Measurements from ENCODE around the gene MRPL10. TPM values are rescaled to one million over a fixed set of nuclear protein-coding genes. Genes with fewer than 3 reads are reported as not detected.

Gene MRPL10
- total RNA-seq, 1 donor from 2014 or later, result 52.2 TPM

DNA sequence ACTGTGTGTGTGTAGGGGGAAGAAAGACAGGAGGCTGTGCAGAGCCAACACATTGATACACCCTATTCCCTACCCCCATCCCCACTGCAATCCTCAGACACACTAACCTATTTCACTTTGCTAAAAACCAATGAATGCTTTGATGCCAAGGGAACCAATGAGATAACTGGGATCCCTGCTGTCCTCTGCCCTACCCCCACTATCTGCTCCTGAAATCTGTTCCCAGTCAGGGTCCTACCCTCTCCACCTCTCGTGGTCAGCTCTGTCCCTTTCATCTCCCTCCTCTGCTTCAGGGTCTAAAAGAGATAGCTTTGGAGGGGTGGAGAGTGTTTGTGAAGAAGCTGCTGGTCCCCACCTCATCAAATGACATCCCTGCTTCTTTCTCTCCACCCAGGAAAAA lies 38.7 kb upstream of the MRPL10 start:
- Mint-ChIP-seq H3K36me3 (ENCODE audit: low read depth) (no peaks in the 10 kb centered on the region), H3K4me1 (ENCODE audit: low read depth) (peaks cover 6% of the 10 kb centered on the region), H3K4me3 (ENCODE audit: low read depth) (no peak overlapping the region), H3K27me3 (ENCODE audit: low read depth) (peaks cover 52% of the 10 kb centered on the region), H3K9me3 (no peaks in the 10 kb centered on the region), H3K27ac (no peak overlapping the region)
- intact Hi-C loops (cut with micrococcal nuclease), result no loop called here
- DNase-seq (ENCODE audit: low spot score), result no peak

DNA sequence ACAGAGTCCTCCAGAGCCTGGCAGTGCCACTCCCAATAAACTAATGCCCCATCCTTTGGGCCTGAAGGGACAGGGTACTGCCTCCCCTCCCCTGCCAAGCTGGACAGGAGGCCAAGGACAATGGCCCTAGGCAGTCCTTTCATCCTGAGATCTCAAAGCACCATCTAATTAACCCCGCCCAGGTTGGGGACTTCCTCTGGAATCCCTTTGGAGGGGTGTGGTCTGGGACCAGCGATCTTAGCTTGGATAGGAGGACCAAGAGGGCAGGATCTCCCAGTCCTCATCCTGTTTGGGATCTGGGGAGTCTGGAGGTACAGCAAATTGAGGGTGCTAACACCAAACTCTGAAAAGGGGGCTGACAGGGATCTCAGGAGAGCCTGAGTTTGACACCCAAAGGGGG lies 37.8 kb upstream of the MRPL10 start:
- intact Hi-C loops (cut with micrococcal nuclease), result no loop called here
- H3K27ac Mint-ChIP-seq, result no peak overlapping the region
- H3K4me1 Mint-ChIP-seq (ENCODE audit: low read depth), result peaks cover 9% of the 10 kb centered on the region
- no peak overlapping the region for H3K4me3 Mint-ChIP-seq (ENCODE audit: low read depth)
- no peak for DNase-seq (ENCODE audit: low spot score)
- H3K27me3 Mint-ChIP-seq (ENCODE audit: low read depth), result peaks cover 46% of the 10 kb centered on the region
- H3K36me3 Mint-ChIP-seq (ENCODE audit: low read depth), result no peaks in the 10 kb centered on the region
- no peaks in the 10 kb centered on the region for H3K9me3 Mint-ChIP-seq

DNA sequence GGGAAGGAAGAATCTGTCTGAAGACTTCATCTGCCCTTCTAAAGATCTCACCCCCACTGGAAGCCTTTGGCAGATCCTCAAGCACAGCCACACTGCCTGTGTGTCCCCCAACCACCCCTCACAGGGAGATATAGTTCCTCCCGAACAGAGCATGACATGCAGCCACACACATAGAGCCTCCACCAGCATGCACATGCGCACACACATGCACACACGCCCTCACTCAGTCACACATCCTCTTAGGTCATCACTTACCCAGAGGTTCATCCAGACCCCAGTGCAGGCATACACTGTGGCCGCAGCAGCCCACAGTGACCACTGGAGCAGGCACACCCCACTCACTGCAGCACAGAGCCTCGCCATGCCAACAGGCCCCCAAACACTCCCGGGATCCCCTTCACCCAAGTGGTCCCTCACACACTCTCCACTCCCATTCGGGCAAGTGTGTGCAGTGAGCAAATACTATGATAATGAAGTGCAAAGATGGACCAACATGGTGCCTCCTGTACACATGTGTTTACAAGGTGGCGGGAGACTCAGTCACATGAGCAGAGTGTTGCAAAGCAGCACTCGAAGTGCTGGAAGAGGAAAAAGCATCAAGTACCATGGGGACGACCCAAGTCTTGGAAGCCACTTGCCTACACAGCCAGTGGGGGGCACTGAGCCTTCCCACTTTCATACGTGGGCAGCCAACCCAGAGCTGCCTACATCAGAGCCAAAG lies 36.6 kb upstream of the MRPL10 start:
- H3K4me3 Mint-ChIP-seq (ENCODE audit: low read depth), result no peak overlapping the region
- H3K36me3 Mint-ChIP-seq (ENCODE audit: low read depth), result no peaks in the 10 kb centered on the region
- DNase-seq (ENCODE audit: low spot score), result no peak
- H3K27ac Mint-ChIP-seq, result no peak overlapping the region
- peaks cover 35% of the 10 kb centered on the region for H3K27me3 Mint-ChIP-seq (ENCODE audit: low read depth)
- peaks cover 12% of the 10 kb centered on the region for H3K4me1 Mint-ChIP-seq (ENCODE audit: low read depth)
- intact Hi-C loops (cut with micrococcal nuclease), result no loop called here
- H3K9me3 Mint-ChIP-seq, result no peaks in the 10 kb centered on the region

DNA sequence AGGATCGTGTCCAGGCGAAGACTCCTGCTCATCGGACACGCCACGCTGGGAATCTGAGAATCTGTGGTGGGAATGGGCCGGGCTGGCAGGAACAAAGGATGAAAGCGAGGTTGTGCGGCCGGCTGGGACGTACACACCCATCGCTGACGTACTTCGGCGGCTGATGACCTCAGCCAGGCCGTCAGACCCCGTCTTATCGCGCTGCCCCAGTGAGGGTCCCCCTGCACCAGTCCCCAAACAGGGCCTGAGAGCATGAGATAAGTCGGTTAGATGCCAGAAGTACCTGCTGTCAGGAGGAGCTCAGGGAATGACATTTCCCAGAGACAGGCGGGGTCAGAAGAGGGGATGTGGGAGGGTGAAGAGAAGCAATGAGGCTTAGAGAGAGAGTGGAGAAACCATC lies 35.6 kb upstream of the MRPL10 start:
- intact Hi-C loops (cut with micrococcal nuclease), result no loop called here
- H3K9me3 Mint-ChIP-seq, result no peaks in the 10 kb centered on the region
- H3K36me3 Mint-ChIP-seq (ENCODE audit: low read depth), result no peaks in the 10 kb centered on the region
- H3K27me3 Mint-ChIP-seq (ENCODE audit: low read depth), result peaks cover 30% of the 10 kb centered on the region
- DNase-seq (ENCODE audit: low spot score), result no peak
- peaks cover 12% of the 10 kb centered on the region for H3K4me1 Mint-ChIP-seq (ENCODE audit: low read depth)
- H3K27ac Mint-ChIP-seq, result no peak overlapping the region
- no peak overlapping the region for H3K4me3 Mint-ChIP-seq (ENCODE audit: low read depth)

DNA sequence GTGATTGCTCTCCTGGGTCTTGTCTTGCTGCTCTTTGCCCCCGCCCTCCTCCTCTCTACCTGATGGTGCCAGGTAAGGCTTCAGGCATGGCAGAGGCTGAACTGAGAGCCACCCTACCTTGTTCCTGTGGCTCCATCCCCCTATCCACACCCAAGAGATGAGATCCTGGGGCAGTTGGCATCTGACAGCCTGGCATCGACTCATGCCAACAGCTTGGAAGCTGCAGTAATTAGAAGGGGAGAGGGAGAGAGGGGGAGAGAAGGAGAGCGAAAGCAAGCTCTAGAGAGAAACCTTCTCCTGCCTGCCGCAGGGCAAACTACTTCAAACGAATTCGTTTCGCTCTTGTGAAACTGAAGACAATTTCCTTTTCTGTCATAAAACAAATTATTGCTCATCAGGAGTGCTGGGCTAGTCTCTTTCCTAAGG lies 33.5 kb upstream of the MRPL10 start:
- H3K4me1 Mint-ChIP-seq (ENCODE audit: low read depth), result peaks cover 12% of the 10 kb centered on the region
- H3K4me3 Mint-ChIP-seq (ENCODE audit: low read depth), result no peak overlapping the region
- DNase-seq (ENCODE audit: low spot score), result no peak
- intact Hi-C loops (cut with micrococcal nuclease), result no loop called here
- H3K9me3 Mint-ChIP-seq, result no peaks in the 10 kb centered on the region
- H3K27ac Mint-ChIP-seq, result no peak overlapping the region
- peaks cover 16% of the 10 kb centered on the region for H3K27me3 Mint-ChIP-seq (ENCODE audit: low read depth)
- no peaks in the 10 kb centered on the region for H3K36me3 Mint-ChIP-seq (ENCODE audit: low read depth)

DNA sequence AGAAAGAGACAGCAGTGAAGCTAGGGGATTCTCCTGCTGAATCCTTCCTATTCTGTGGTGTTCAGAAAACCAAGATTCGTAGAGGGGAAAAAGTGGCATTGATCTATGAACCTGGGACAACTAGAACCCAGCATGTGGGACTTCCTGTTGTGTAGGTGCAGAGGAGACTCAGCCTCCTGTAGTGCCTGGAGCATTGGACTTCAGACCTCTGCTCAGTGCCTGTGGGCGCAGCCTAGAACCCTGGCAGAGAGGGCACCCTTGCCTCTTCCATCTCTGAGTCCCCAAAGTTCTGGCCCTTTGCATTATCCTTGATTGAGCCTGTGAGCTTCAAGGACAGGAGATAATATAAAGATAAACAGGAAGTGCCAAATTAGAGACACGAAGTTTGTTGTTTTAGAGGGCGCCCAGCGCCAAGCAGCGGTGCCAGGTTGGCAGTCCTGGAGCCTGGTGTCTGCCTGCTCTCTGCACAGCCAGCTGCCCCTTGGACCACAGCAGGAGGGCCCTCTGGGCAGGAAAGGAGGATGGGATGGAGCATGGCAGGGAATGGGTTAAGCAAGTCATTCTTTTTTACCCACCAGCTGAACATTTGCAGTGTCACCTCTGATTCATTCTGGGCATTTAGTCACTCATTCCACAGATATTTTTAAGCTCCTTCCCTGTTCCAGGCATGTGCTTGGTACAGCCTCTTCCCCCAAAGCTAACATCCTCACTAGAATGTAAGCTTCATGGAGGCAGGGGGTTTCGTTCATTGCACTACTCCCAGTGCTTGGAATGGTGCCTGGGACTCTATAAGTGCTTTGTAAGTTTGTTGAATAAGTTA lies 31.5 kb upstream of the MRPL10 start:
- Mint-ChIP-seq H3K9me3 (no peaks in the 10 kb centered on the region), H3K4me3 (ENCODE audit: low read depth) (no peak overlapping the region), H3K27me3 (ENCODE audit: low read depth) (peaks cover 20% of the 10 kb centered on the region), H3K36me3 (ENCODE audit: low read depth) (no peaks in the 10 kb centered on the region), H3K4me1 (ENCODE audit: low read depth) (peaks cover 12% of the 10 kb centered on the region), H3K27ac (no peak overlapping the region)
- intact Hi-C loops (cut with micrococcal nuclease), result no loop called here
- DNase-seq (ENCODE audit: low spot score), result no peak

DNA sequence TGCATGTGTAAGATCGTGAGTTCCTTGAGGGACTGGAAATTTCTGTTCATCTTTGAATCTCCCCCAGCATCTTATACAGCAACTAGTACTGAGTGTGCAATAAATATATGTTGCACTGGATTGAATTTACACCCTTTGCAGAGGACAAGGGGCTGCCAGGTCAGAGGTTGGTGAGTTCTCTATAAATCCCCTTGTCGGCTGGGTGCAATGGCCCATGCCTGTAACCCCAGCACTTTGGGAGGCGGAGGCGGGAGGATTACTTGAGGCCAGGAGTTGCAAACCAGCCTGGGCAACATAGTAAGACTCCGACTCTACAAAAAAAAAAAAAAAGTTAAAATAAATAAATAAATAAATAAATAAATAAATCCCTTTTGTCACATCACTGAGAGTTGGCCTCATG lies 29.0 kb upstream of the MRPL10 start:
- H3K27ac Mint-ChIP-seq, result no peak overlapping the region
- peaks cover 33% of the 10 kb centered on the region for H3K27me3 Mint-ChIP-seq (ENCODE audit: low read depth)
- DNase-seq (ENCODE audit: low spot score), result no peak
- H3K9me3 Mint-ChIP-seq, result no peaks in the 10 kb centered on the region
- intact Hi-C loops (cut with micrococcal nuclease), result no loop called here
- H3K4me1 Mint-ChIP-seq (ENCODE audit: low read depth), result peaks cover 9% of the 10 kb centered on the region
- H3K36me3 Mint-ChIP-seq (ENCODE audit: low read depth), result no peaks in the 10 kb centered on the region
- no peak overlapping the region for H3K4me3 Mint-ChIP-seq (ENCODE audit: low read depth)

DNA sequence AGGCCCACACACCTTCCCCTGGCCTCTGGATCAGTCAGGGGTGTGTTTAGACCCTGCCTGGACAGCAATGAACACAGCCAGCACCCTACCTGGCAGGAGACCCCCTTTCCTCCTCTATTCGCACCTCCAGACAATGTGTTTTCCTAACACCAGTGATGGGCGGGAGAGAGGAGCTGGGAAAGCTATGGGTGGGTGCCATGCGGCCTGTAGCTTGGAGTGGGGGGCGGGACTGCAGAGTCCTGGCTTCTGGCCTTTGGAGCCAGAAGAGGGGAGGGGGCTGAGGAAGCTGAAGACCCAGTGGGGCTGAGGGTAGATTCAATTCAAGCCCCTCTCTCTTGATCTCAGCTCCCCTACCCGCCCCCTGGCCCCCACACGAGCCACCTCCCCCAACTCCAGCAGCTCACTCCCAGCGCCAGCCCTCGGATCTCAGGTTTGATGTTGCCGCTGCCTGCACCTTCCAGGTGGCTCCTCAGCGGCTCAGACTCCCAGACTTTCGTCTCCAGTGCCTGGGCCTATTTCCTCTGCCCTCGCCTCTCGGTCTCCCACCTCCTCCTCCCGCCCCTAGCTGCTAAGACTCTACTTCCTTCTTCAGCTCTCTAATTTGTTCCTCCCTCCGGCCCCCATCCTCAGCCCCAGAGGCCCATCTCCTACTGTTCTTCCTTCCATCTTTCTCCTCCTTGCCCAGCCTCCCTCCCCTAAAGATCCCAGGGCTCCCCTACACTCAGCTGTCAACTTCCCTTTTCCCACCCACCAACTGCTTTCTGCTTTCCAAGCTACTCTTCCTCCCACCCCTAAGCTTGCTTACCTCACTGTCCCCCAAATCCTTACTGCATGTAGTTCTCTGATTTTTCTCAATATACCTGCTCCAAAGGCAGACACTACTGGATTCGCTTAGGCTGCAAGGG lies 26.5 kb upstream of the MRPL10 start:
- H3K4me3 Mint-ChIP-seq (ENCODE audit: low read depth), result no peak overlapping the region
- peaks cover 58% of the 10 kb centered on the region for H3K27me3 Mint-ChIP-seq (ENCODE audit: low read depth)
- intact Hi-C loops (cut with micrococcal nuclease), result no loop called here

DNA sequence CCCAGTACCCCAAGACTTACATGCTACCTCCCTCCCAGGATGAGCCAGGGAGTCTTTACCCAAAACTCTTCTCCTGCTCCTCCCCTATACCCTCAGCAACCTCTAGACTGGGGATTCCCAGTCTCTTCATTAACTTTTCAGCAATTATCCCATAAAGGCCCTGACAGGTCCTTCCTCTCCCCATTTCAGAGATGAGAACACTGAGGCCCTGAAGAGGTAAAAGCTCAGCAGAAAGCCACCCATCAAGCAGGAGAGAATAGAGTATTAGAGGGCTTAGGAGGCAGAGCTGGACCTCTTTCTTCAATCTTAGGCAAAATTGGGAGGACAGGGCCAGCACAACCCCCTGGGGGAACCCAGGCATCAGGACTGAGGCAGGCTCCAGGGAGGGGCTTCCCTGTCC lies 25.5 kb upstream of the MRPL10 start:
- no peaks in the 10 kb centered on the region for H3K9me3 Mint-ChIP-seq

More for the DNA sequence above, 26.5 kb upstream of the MRPL10 start:
- Mint-ChIP-seq H3K27ac (no peak overlapping the region), H3K4me1 (ENCODE audit: low read depth) (peaks cover 4% of the 10 kb centered on the region), H3K9me3 (no peaks in the 10 kb centered on the region), H3K36me3 (ENCODE audit: low read depth) (no peaks in the 10 kb centered on the region)
- no peak for DNase-seq (ENCODE audit: low spot score)

DNA sequence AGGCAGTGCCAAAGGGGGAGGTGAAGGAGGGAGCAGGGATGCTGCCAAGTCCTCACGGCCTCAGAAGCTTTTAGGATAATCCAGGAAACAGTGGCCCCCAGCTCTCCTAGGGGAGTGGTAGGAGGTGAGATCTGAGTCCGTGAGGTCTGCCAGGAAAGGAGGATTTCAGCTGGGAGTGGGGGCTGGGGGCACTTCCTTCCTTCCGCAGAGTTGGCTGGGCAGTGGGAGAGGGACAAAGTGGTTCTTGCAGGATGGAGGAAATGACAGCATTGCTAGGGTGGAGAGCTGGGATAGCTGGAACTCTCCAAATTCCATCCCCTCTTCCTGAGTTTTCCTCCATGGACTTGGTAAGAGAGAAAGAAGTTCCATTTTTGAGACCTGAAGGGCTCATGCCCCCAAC lies 24.4 kb upstream of the MRPL10 start:
- Mint-ChIP-seq H3K27me3 (ENCODE audit: low read depth) (peaks cover 74% of the 10 kb centered on the region), H3K36me3 (ENCODE audit: low read depth) (no peaks in the 10 kb centered on the region), H3K4me1 (ENCODE audit: low read depth) (peaks cover 15% of the 10 kb centered on the region), H3K27ac (no peak overlapping the region), H3K4me3 (ENCODE audit: low read depth) (no peak overlapping the region), H3K9me3 (no peaks in the 10 kb centered on the region)
- DNase-seq (ENCODE audit: low spot score), result no peak
- intact Hi-C loops (cut with micrococcal nuclease), result no loop called here

More for the DNA sequence above, 25.5 kb upstream of the MRPL10 start:
- Mint-ChIP-seq H3K36me3 (ENCODE audit: low read depth) (no peaks in the 10 kb centered on the region), H3K27ac (no peak overlapping the region), H3K4me1 (ENCODE audit: low read depth) (peaks cover 12% of the 10 kb centered on the region), H3K4me3 (ENCODE audit: low read depth) (no peak overlapping the region), H3K27me3 (ENCODE audit: low read depth) (peaks cover 68% of the 10 kb centered on the region)
- intact Hi-C loops (cut with micrococcal nuclease), result no loop called here
- no peak for DNase-seq (ENCODE audit: low spot score)

DNA sequence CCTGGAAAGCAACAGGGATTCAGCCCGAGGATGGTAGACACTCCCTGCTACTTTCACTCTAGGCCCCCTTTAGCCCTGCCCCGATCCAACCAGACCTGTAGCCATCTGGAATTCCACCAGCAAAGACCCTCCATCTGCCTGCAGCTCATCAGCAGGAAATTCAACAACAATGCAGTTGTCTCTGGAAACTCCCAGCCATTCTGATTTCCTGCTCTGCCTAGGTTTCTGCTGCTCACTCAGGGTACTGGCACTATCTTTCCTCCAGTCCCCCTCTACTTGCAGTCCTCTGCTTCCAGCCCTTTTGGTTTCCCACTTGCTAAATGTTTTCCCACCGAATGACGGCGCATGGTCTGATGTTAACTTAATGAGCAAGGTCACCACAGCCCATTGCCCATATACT lies 22.3 kb upstream of the MRPL10 start:
- Mint-ChIP-seq H3K27ac (no peak overlapping the region), H3K36me3 (ENCODE audit: low read depth) (no peaks in the 10 kb centered on the region), H3K4me1 (ENCODE audit: low read depth) (peaks cover 21% of the 10 kb centered on the region), H3K27me3 (ENCODE audit: low read depth) (peaks cover 85% of the 10 kb centered on the region), H3K4me3 (ENCODE audit: low read depth) (no peak overlapping the region), H3K9me3 (no peaks in the 10 kb centered on the region)
- intact Hi-C loops (cut with micrococcal nuclease), result no loop called here
- DNase-seq (ENCODE audit: low spot score), result no peak

DNA sequence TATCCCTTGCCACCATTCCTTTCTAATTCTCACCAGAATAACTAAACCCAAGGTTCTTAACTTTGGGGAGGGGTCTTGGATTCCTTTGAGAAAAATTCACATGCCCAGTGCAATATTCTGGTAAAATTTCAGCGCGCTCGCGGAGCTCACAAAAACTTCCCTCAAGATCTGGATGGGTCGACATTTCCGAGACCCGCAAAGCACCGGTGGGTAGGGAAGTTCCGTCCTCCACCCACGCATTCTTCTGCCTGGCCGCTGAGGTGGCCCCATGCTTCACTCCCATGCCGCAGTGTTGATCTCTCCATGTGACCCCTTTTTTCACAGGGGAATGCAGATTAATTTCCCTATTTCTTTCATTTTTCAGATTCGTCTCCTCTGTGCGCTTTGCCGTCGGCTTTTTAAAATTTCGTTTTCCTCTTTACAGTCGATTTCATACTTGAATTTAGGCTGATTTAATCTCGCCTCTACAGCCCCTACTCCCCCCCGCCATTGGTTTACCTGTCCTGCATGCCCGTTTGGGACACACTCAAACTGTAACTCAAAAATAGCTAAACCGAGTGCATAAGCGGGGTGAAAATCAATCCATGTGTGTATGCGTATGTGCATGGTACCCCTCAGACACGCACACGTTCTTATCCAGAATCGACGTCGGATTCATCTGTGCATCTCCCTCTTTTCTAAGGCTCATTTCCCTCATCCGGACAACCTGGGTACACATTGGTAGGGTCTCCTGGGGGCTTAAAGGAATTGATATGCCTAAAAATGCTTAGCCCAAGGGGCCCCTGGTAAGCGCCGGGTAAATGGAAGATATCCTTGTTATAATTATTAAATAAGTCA lies 21.0 kb upstream of the MRPL10 start:
- DNase-seq (ENCODE audit: low spot score), result no peak
- no peak overlapping the region for H3K27ac Mint-ChIP-seq
- H3K27me3 Mint-ChIP-seq (ENCODE audit: low read depth), result peaks cover 85% of the 10 kb centered on the region
- H3K9me3 Mint-ChIP-seq, result no peaks in the 10 kb centered on the region
- no peaks in the 10 kb centered on the region for H3K36me3 Mint-ChIP-seq (ENCODE audit: low read depth)
- H3K4me1 Mint-ChIP-seq (ENCODE audit: low read depth), result peaks cover 21% of the 10 kb centered on the region
- H3K4me3 Mint-ChIP-seq (ENCODE audit: low read depth), result no peak overlapping the region
- intact Hi-C loops (cut with micrococcal nuclease), result no loop called here
